GM11168 (cell line): ENCODE data around the gene NHEJ1.

Experiments used
- in situ Hi-C: fragments of 300-500 bp; cut with MboI; formaldehyde crosslinking; loops from one replicate; pipeline ENCODE4 v1.12.0; 2022; ENCODE audit warnings: low sequenced_read_pairs; ENCODE audit not compliant: unreplicated experiment

NHEJ1 gene

GRCh38 chr2:219060821-219061791 lies 99.5 kb downstream of the NHEJ1 start, which contains the start of gene IHH:
Gene IHH, minus strand, starts transcription at chr2:219060921. Its CDS starts 454 bp downstream, at chr2:219060467.
- in situ Hi-C loops = no loop called here

- in situ Hi-C loops = loop anchor here (5.0 to 10.0 kb wide), 2 partner anchors 55 to 87 kb away; no protein-coding TSS in a partner anchor
Measured at GRCh38 chr2:219059725-219060682, 100.6 kb downstream of the NHEJ1 start.

GRCh38 chr2:219059375-219059724 lies 101.3 kb downstream of the NHEJ1 start:
- in situ Hi-C loops = loop anchor here (5.0 to 10.0 kb wide), 2 partner anchors 55 to 88 kb away; no protein-coding TSS in a partner anchor

GRCh38 chr2:219058541-219059374 lies 101.9 kb downstream of the NHEJ1 start:
- in situ Hi-C loops = loop anchor here (5.0 to 10.0 kb wide), 2 partner anchors 56 to 89 kb away; no protein-coding TSS in a partner anchor

GRCh38 chr2:219057709-219058540 lies 102.7 kb downstream of the NHEJ1 start:
- in situ Hi-C loops = loop anchor here (5.0 to 10.0 kb wide), 2 partner anchors 57 to 89 kb away; no protein-coding TSS in a partner anchor

GRCh38 chr2:219056896-219057708 lies 103.5 kb downstream of the NHEJ1 start:
- in situ Hi-C loops = loop anchor here (5.0 to 10.0 kb wide), 2 partner anchors 58 to 90 kb away; no protein-coding TSS in a partner anchor

- in situ Hi-C loops = loop anchor here (5.0 to 10.0 kb wide), 2 partner anchors 58 to 91 kb away; no protein-coding TSS in a partner anchor
Measured at GRCh38 chr2:219056176-219056895, 104.3 kb downstream of the NHEJ1 start.

GRCh38 chr2:219054956-219055903 lies 105.4 kb downstream of the NHEJ1 start:
- in situ Hi-C loops = loop anchor here (5.0 to 10.0 kb wide), 2 partner anchors 60 to 92 kb away; no protein-coding TSS in a partner anchor

GRCh38 chr2:219049282-219049681 lies 111.3 kb downstream of the NHEJ1 start:
- in situ Hi-C loops = no loop called here

- in situ Hi-C loops = no loop called here
Measured at GRCh38 chr2:219045937-219046550, 114.6 kb downstream of the NHEJ1 start.

- in situ Hi-C loops = no loop called here
Measured at GRCh38 chr2:219042750-219043149, 117.9 kb downstream of the NHEJ1 start.

- in situ Hi-C loops = no loop called here
Measured at GRCh38 chr2:219042157-219042556, 118.5 kb downstream of the NHEJ1 start.

GRCh38 chr2:219041252-219041651 lies 119.4 kb downstream of the NHEJ1 start, which contains the start of gene CFAP65:
Gene CFAP65, minus strand, starts transcription at chr2:219041516. Its CDS starts 2,468 bp downstream, at chr2:219039048.
- in situ Hi-C loops = no loop called here

GRCh38 chr2:219038600-219038999 lies 122.0 kb downstream of the NHEJ1 start:
- in situ Hi-C loops = no loop called here

GRCh38 chr2:219037783-219038499 lies 122.7 kb downstream of the NHEJ1 start:
- in situ Hi-C loops = no loop called here
